HG03442 (cell line): ENCODE data around the gene OR51D1.

Experiments
- ATAC-seq: cut with Tn5 transposase; IDR thresholded peaks from one replicate; pipeline ENCODE4 v1.9.1; 2021; ENCODE audit warnings: mild to moderate bottlenecking, moderate library complexity; ENCODE audit not compliant: unreplicated experiment

The OR51D1 gene

DNA sequence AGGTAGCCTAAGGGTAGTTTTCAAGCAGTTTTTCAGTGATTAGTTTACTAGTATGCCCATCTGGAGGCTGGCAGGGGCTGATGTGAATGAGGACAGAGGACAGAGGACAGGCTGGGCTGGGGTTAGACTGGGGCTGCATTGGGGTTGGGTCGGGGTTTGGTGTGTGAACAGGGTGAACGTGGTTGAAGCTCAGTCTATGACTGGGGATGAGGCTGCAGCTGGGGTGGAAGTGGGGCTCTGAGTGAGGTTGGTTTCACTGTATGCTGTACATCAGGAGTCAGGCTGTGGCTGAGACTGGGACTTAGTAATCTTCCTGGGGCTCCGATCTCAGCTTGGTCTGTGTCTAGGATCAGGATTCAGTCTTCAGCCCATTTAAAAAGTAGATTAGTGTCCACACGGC, 7.0 kb downstream of the OR51D1 start:
- no peak for ATAC-seq

DNA sequence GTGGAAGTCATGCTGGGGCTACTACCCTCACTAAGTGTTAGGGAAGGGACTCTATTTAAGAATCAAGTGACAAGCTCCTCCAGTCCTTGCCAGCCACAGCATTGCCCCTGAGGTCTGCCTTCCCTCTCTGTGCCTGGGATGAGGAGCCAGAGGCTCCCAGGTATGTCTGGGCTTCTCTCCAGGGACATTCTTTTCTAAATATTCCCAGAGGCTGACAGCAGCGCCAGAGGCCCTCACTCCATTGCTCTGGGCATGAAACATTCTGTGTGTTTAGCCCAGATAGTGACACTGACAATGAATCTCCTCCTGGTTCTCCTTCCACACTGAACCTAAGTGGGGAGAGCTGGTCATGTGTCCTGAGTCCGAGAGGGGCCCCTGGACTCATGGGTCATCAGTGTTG, 8.7 kb downstream of the OR51D1 start:
- ATAC-seq, result no peak

DNA sequence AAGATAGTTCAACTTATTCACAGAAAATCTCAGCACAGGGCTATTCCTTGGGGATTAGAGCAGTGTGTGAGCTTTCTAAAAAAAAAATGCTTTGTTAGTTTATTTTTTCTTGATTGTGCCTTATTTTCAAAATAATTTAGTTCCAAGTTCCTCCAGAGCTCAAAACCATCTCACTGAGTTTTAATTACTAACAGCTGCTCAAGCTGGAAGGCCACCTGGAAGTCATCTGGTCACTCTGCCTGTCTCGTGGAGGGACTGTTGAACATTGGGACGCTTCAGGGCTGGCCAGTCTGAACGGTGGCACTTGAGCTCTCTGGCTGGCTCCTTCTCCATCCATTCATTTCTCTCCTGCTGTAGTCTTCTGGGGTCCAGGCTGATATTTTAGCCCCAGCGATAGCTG, 10.5 kb downstream of the OR51D1 start:
- ATAC-seq, result no peak

DNA sequence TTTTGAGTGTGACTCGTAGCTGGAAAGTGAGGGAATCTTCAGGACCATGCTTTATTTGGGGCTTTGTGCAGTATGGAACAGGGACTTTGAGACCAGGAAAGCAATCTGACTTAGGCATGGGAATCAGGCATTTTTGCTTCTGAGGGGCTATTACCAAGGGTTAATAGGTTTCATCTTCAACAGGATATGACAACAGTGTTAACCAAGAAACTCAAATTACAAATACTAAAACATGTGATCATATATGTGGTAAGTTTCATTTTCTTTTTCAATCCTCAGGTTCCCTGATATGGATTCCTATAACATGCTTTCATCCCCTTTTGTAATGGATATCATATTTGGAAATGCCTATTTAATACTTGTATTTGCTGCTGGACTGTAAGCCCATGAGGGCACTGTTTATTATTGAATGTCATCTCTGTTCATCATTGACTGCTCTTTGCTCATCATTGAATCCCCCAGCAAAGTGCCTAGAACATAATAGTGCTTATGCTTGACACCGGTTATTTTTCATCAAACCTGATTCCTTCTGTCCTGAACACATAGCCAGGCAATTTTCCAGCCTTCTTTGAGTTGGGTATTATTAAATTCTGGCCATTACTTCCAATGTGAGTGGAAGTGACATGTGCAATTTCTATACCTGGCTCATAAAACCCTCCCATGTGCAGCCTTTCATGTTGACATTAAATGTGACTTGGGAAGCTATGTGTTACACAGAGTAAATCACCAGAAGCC, 17.5 kb downstream of the OR51D1 start:
- no peak for ATAC-seq

DNA sequence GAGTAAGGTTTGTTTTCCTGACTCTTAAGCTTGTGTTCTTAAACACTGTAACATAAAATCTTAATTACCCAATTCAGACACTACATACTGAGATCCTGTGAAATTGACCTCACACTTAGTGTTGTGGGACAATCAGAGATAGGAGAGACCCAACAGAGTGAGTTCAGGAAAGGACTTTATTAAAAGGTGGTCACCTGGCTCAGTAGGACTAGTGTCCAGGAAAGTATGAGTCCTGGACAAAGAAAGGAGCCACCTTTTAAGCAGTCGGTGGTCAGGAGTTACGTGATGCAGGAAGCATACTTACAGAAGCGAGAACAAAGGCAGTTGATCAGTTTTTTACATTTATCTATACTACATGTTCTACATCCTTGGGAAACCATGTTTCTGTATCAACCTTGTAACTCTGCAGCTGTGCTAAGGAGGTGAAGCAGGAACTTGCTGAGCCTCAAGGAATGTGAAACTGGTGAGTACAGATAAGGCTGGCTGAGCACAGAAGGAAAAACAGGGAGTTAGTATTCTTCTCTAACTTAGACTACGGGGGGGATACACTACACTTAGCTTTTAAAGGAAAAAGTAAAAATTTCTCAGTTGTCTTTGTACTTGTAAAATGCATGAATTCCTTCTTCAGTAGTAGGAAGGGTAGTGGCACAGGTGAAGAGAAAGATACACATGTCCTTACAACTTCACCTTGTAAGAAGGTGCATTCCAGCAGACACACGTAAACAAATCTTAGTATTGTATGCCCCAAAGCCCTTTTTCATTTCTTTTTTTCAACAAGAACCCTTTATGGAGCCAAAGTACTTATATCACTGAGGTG, 21.6 kb downstream of the OR51D1 start:
- ATAC-seq, result no peak

DNA sequence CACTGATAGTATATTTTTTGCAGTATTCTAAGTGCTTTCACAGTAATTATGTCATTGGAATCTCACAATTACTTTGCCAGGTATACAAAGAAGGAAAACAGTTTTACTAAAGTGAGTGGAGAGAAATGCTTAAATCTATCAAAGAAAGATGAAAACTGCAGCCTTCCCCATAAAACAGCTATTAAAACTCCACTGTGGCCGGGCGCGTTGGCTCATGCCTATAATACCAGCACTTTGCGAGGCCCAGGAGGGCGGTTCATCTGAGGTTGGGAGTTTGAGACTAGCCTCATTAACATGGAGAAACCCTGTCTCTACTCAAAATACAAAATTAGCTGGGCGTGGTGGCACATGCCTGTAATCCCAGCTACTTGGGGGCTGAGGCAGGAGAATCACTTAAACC, 25.6 kb downstream of the OR51D1 start:
- ATAC-seq, result no peak

DNA sequence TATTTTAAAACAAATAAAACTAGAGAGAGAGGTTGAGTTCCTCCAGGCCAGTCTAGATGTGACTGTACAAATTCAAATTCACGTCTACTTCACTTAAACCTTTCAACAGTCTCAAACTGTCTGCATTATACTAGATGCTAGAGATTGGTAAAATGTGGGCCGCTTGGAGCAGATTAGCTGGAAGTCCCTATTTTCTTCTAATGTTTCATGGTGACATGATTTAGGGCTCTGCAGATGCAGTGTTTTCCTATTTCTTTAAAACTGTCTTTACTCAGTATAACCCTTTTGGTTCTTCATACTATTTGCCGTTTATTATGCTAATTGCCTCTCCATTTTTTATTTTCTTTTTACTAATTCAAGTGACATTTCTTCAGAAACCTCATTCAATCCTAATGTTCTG, 26.9 kb downstream of the OR51D1 start:
- no peak for ATAC-seq

DNA sequence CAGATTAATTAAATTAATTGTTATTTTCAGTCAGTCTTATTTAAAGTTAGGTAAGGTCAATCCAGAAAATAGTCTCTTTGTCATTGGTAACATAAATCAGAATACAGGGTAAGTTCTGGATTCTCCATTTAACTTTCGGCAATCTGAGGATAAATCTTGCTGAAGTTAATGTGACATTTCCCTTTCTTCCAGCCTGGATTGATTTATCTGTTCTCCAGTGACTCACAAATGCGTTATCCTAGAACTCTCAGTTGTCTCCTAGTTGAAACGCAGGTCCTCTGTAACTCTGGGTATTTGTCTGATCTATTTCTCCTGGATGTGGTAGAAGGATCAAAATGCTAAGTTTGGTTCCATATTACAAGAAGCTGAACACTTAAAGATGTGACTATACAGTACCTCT, 27.5 kb downstream of the OR51D1 start:
- no peak for ATAC-seq

DNA sequence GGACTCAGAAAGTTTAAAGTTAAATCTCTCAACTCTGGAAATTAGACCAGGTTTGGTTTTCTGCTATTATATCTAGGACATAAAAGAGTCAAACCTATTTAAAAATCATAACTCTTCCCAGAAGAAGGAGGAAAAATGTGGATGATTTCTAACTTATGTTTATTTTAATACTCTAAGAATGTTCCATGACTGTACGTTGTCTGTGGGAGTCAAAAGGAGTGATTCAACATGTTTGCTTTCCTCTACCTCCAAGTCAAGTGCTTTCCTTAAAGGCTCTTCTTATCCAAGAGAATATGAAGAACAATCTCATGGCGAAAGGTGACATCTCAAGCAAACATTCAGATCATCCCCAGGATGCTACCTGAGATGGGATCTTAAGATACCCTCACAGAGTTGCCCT, 28.1 kb downstream of the OR51D1 start:
- no peak for ATAC-seq

DNA sequence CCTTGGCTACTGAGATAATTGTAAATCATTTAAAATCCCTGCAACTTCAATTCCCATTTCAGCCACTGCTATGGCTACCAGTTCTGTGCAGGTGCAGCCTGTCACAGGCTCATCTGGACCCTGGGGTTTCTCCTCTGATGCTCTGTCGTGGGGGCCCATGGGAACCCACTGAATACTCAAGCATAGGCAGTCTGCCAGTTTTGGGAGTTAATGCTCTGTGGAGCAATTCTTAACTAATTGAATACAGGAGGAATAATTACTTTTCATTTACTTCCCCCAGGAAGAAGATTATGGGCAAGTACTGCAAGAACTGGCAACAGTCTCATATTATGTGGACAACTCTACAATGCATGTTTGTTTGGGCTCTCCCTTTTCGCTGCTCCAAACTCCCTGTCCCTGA, 34.5 kb downstream of the OR51D1 start:
- no peak for ATAC-seq

DNA sequence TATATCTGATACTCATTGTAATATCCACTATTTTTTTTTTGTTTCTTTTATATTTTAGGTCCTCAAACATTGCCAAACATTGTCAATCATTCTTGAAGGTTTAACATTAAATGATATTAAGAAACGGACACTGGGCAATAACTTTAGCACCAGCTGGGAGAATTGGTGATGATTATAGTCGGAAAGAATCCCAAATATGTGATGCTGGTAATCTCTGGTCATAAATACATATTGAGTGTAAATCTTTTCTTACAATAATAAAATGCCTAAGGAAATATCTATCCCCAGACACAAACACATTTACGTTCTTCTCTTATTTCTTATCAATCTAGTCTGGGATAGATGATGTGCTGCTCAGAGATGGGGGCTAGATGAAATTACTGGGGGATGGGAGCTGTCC, 35.2 kb downstream of the OR51D1 start:
- no peak for ATAC-seq

DNA sequence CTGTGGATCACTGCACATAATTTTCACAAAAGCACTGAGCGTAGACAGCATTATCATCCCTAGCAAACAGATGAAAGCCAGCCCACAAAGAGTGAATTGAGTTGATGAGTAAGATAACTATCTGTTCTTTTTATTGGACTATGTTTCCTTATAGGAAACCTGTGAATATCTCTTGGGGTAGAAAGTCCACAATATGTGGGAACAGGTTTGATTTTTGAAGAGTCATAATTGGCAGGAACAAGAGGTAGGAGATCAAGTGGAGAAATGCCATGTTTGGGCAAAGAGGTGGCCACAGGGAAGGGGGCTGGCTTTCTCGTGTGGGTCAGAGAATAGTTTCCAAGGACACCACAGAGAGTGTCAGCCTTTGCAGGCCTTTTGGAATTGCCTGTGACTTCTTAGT, 36.5 kb downstream of the OR51D1 start:
- ATAC-seq, result no peak

DNA sequence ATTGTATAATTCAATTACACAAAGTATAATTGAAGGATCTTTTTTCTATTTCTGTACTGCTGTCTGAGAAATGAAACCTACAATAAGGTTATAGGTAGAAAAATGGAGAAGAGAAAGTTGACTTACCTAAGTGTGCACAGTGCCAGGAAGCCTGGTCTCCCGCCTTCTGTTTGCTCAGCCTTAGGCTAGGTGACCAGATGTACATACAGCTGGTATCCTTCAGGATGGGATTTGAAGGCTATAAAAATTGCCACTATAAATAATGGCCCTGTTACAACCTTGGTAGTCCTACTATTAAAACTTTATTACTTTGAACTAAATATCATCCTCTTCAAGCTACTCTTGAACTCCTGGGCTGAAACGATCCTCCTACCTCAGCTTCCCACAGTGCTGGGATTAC, 40.7 kb downstream of the OR51D1 start:
- no peak for ATAC-seq

DNA sequence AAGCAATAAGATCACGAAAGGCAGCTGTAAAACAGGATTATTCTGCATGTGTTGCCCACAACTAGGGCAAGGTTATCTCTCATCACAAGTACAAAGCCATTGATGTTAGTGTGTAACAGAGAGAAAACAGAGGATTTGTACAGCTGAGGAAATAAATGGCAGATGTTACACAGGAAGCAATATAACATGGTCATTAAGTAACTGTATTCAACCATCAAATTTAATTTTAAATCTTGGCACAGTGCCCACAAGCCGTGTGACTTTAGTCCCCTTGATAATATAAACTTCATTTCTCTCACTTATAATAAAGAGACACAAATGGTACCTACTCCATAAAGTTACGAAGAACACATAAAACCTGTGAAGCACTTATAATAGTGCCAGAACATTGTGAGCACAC, 43.1 kb downstream of the OR51D1 start:
- ATAC-seq, result no peak

DNA sequence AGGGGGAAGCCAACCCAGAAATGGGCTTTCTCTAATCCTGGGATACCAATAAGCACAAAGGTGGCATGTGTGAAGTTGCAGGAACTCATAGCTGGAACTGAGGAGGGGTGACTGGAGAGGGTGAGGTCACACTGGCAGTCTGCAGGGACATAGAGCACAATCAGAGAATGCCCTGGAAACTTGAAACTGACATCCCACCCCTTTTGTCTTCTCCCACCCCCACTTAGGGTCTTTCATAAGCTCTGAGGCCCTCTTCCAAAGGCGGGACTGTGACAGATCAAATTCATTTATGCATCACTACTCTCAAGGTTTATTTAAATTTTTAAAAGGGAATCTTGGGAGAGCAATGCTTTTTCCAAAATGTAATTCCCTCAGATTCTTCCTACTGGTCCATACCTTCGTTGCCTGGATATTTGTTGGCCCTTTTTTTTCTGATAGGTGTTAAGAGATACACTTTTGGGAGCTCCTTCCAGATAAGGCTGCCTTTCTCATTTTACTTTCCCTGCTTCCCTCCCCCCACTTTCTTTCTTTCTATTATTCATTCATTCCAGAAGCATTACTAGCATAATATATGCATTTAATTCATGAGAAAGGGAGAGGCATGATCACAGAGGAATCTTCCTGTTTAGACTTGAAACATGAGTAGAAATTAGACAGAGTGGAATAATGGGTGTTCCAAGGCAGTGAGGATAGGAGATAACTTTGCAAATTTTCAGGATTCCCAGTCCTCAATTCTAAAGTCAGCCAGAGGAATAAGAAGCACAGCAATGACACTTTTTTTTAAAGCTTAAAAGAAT, 45.5 kb downstream of the OR51D1 start:
- ATAC-seq, result no peak

DNA sequence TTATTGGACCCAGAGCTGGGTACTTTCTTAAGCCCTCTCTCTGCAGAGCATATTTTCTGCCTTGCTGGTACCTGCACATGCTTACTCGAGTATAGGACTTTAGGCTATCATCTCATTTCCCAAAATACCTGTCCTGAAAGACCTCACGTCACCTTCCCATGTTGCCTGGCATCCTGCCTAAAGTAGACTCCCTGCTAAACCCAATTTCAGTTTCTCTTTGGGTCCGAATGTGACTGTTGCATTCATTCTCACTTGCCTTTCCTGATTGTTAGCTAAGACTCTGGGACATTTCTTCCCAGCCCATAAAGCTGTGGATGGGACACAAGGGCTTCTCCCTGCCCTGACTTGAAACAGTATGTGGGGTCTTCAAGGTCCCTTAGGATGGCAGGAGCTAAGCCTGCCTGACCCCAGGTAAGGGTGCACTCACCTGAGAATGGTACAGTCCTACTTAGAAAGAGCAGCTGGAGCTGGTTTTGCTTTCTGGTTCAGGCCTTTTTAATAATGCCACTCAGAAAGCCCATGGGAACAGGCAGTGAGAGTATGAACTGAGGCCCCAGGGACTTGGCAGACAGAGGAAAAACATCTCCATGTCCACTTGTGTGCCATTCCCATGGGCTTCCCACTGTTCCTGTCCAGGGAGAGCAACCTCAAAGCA, 47.5 kb downstream of the OR51D1 start:
- no peak for ATAC-seq
